ENCODE measurements around the gene RBL2. TPM values are rescaled to one million over a fixed set of nuclear protein-coding genes. Genes with fewer than 3 reads are reported as not detected.
A peak's percentile ranks its signal among the peaks of the same experiment; 100 is the strongest.

Gene RBL2
- total and polyA plus RNA-seq, 2 of the 13 experiments (the other 11 are each of a cell fraction or from before 2014, with no cell fraction given): 41.2 to 60.9 TPM

DNA sequence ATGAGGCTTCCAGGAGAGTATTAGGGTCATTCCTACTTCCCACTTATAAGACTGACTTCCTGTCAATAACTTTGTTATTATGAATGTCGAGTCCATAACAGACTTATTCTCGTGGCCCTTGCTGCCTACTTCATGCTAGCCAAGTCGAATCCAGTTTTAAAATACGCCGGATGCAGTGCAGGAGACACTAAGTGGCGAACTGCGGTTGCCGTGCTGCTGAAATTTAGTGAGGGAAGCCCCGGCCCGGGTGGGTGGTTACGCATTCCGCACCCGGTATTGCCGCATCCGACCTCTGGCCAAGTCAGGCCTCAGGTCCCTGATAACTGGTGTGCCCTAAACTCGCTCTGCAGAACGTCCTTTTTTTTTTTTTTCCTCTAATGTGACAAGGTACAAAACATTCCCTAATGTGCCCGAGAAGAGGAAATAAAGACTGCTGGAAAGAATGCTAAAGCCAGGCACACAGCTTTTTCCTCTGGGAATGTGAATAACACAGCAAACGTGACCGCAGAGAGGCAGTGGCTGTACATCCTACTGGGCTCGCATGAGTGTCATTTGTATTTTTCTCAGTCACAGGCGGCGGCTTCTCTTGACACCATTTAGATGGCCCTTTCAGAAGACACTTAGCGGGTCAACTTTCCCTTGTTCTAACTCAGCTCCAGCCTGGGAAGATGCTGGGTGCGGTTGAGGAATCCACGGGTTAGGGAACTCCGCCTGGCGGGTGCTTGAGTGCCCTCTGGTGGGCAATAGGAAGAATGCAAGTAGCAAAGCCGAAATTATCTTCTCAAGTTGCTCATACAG, 75.8 kb downstream of the RBL2 start (continued):
- TF ChIP-seq, protein P1, sequence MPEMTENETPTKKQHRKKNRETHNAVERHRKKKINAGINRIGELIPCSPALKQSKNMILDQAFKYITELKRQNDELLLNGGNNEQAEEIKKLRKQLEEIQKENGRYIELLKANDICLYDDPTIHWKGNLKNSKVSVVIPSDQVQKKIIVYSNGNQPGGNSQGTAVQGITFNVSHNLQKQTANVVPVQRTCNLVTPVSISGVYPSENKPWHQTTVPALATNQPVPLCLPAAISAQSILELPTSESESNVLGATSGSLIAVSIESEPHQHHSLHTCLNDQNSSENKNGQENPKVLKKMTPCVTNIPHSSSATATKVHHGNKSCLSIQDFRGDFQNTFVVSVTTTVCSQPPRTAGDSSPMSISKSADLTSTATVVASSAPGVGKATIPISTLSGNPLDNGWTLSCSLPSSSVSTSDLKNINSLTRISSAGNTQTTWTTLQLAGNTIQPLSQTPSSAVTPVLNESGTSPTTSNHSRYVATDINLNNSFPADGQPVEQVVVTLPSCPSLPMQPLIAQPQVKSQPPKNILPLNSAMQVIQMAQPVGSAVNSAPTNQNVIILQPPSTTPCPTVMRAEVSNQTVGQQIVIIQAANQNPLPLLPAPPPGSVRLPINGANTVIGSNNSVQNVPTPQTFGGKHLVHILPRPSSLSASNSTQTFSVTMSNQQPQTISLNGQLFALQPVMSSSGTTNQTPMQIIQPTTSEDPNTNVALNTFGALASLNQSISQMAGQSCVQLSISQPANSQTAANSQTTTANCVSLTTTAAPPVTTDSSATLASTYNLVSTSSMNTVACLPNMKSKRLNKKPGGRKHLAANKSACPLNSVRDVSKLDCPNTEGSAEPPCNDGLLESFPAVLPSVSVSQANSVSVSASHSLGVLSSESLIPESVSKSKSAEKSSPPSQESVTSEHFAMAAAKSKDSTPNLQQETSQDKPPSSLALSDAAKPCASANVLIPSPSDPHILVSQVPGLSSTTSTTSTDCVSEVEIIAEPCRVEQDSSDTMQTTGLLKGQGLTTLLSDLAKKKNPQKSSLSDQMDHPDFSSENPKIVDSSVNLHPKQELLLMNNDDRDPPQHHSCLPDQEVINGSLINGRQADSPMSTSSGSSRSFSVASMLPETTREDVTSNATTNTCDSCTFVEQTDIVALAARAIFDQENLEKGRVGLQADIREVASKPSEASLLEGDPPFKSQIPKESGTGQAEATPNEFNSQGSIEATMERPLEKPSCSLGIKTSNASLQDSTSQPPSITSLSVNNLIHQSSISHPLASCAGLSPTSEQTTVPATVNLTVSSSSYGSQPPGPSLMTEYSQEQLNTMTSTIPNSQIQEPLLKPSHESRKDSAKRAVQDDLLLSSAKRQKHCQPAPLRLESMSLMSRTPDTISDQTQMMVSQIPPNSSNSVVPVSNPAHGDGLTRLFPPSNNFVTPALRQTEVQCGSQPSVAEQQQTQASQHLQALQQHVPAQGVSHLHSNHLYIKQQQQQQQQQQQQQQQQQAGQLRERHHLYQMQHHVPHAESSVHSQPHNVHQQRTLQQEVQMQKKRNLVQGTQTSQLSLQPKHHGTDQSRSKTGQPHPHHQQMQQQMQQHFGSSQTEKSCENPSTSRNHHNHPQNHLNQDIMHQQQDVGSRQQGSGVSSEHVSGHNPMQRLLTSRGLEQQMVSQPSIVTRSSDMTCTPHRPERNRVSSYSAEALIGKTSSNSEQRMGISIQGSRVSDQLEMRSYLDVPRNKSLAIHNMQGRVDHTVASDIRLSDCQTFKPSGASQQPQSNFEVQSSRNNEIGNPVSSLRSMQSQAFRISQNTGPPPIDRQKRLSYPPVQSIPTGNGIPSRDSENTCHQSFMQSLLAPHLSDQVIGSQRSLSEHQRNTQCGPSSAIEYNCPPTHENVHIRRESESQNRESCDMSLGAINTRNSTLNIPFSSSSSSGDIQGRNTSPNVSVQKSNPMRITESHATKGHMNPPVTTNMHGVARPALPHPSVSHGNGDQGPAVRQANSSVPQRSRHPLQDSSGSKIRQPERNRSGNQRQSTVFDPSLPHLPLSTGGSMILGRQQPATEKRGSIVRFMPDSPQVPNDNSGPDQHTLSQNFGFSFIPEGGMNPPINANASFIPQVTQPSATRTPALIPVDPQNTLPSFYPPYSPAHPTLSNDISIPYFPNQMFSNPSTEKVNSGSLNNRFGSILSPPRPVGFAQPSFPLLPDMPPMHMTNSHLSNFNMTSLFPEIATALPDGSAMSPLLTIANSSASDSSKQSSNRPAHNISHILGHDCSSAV (CRISPR knock-in tag; IDR thresholded peaks at IDR 0.05; ENCODE audit: borderline replicate concordance): no peak
- TF ChIP-seq ZNF646 (CRISPR knock-in tag; IDR thresholded peaks at IDR 0.05) (no peak), TBP (CRISPR knock-in tag; IDR thresholded peaks at IDR 0.05) (no peak), CHD4 (IDR thresholded peaks at IDR 0.05; ENCODE audit: borderline replicate concordance, low read length) (no peak), ZSCAN31 (CRISPR knock-in tag; IDR thresholded peaks at IDR 0.05; ENCODE audit: low read depth) (peak; percentile 73; the same call in 1 of the 2 replicates), SP4 (CRISPR knock-in tag; IDR thresholded peaks at IDR 0.05) (0 out of 2 replicates have a peak, but pooled peaks have one; percentile 39), REL (CRISPR knock-in tag; conservative IDR thresholded peaks at IDR 0.05) (no peak), RFXAP (CRISPR knock-in tag; IDR thresholded peaks at IDR 0.05; ENCODE audit: borderline replicate concordance) (no peak), ARNT (IDR thresholded peaks at IDR 0.05) (no peak), FOXA1 (IDR thresholded peaks at IDR 0.05) (no peak), FOXA1 (CRISPR knock-in tag; IDR thresholded peaks at IDR 0.05) (no peak)
- TF ChIP-seq, protein P2, sequence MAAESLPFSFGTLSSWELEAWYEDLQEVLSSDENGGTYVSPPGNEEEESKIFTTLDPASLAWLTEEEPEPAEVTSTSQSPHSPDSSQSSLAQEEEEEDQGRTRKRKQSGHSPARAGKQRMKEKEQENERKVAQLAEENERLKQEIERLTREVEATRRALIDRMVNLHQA (CRISPR knock-in tag; IDR thresholded peaks at IDR 0.05): no peak
- TF ChIP-seq, protein P3, sequence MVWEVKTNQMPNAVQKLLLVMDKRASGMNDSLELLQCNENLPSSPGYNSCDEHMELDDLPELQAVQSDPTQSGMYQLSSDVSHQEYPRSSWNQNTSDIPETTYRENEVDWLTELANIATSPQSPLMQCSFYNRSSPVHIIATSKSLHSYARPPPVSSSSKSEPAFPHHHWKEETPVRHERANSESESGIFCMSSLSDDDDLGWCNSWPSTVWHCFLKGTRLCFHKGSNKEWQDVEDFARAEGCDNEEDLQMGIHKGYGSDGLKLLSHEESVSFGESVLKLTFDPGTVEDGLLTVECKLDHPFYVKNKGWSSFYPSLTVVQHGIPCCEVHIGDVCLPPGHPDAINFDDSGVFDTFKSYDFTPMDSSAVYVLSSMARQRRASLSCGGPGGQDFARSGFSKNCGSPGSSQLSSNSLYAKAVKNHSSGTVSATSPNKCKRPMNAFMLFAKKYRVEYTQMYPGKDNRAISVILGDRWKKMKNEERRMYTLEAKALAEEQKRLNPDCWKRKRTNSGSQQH (CRISPR knock-in tag; IDR thresholded peaks at IDR 0.05; ENCODE audit: low read depth): 0 out of 2 replicates have a peak, but pooled peaks have one; percentile 23

Data from HepG2 (cell line).